K562 (cell line): ENCODE measurements around the gene ACTG2. TPM values are rescaled to one million over a fixed set of nuclear protein-coding genes. Genes with fewer than 3 reads are reported as not detected.

ENCODE experiments used
- CREM ChIP-seq: IDR thresholded peaks from 2 replicates; pipeline ENCODE4 v1.6.1; 2014; ENCODE audit warnings: antibody characterized with exemption, low read depth
- DACH1 ChIP-seq: fragments of 450-650 bp; IDR thresholded peaks from 2 replicates; pipeline ENCODE4 v1.6.1; 2018; ENCODE audit not compliant: partially characterized antibody
- FOSL1 ChIP-seq: fragments of 200-800 bp; sonication (Bioruptor generic); conservative IDR thresholded peaks from 2 replicates; pipeline ENCODE4 v1.6.1; 2016; ENCODE audit warnings: missing genetic modification characterization, missing compliant biosample characterization
- GTF2B ChIP-seq: IDR thresholded peaks from 2 replicates; pipeline ENCODE4 v1.6.1; 2011; ENCODE audit not compliant: insufficient read length; ENCODE audit errors: extremely low read depth
- HLTF ChIP-seq: fragments of 450-650 bp; IDR thresholded peaks from 2 replicates; pipeline ENCODE4 v1.6.1; 2016
- HMBOX1 ChIP-seq: sonication (generic); IDR thresholded peaks from 2 replicates; pipeline ENCODE4 v1.6.1; 2016
- JUNB ChIP-seq: fragments of 450-650 bp; formaldehyde crosslinking; conservative IDR thresholded peaks from 2 replicates; pipeline ENCODE4 v1.4.0; 2020; ENCODE audit warnings: mild to moderate bottlenecking
- LARP7 ChIP-seq: fragments of 450-650 bp; IDR thresholded peaks from 2 replicates; pipeline ENCODE4 v1.6.1; 2016
- LEF1 ChIP-seq: fragments of 450-650 bp; IDR thresholded peaks from 2 replicates; pipeline ENCODE4 v1.6.1; 2016; ENCODE audit warnings: mild to moderate bottlenecking
- MTA1 ChIP-seq: fragments of 450-650 bp; IDR thresholded peaks from 2 replicates; pipeline ENCODE4 v1.6.1; 2017; ENCODE audit warnings: borderline replicate concordance
- PKNOX1 ChIP-seq: fragments of 450-650 bp; IDR thresholded peaks from 2 replicates; pipeline ENCODE4 v1.6.1; 2016
- RREB1 ChIP-seq: fragments of 250-450 bp; sonication (Bioruptor Pico); IDR thresholded peaks from 2 replicates; pipeline ENCODE4 v1.4.0; 2020
- SLC30A9 ChIP-seq: fragments of 250-450 bp; sonication (Bioruptor Pico); IDR thresholded peaks from 2 replicates; pipeline ENCODE4 v1.8.0; 2022; ENCODE audit warnings: mild to moderate bottlenecking, moderate library complexity
- SP1 ChIP-seq: sonication (generic); formaldehyde crosslinking; IDR thresholded peaks from 2 replicates; pipeline ENCODE4 v1.8.1; 2022; ENCODE audit warnings: mild to moderate bottlenecking, missing genetic modification reagents
- ZNF347 ChIP-seq: fragments of 450-650 bp; formaldehyde crosslinking; IDR thresholded peaks from 2 replicates; pipeline ENCODE4 v1.4.0; 2020; ENCODE audit warnings: low read depth, mild to moderate bottlenecking, moderate library complexity
- ZNF511 ChIP-seq: sonication (generic); formaldehyde crosslinking; IDR thresholded peaks from 2 replicates; pipeline ENCODE4 v1.8.0; 2022; ENCODE audit warnings: mild to moderate bottlenecking, missing genetic modification reagents
- polyA plus RNA-seq, 8 experiments: library from polyadenylated mRNA; depleted of rRNA in 4 of 8; stranded (reverse) in 5 of 8; unstranded in 3 of 8; fragments of >200 nt; fragmentation: Nextera tagmentation in 2 of 8; fragmentation: Illumina TruSeq in 1 of 8; extraction: Ambion mirVana in 2 of 8; extraction: Trizol in 1 of 8; gene quantifications; 2 replicates each; pipeline versions ENCODE4 v1.2.1 to v1.2.3, GENCODE V29; 2011 to 2014; ENCODE audit warnings: inconsistent platforms in 1 of 8, missing spikeins in 1 of 8
- total RNA-seq, 7 experiments: library from RNA; depleted of rRNA in 6 of 7; stranded (reverse); fragments of >200 nt in 6 of 7; fragmentation: Illumina TruSeq in 2 of 7; extraction: Trizol in 2 of 7; gene quantifications; 2 replicates each; pipeline versions ENCODE4 v1.2.1 to v1.2.3, GENCODE V29; 2011 to 2021; ENCODE audit warnings: low replicate concordance in 1 of 7

ACTG2 gene
- total and polyA plus RNA-seq, 9 of the 15 experiments (the other 6 are each of a cell fraction or from before 2014, with no cell fraction given) = 0.06 to 0.60 TPM; not detected in 7

- TF ChIP-seq SP1 (CRISPR knock-in tag) (peak; percentile 92), GTF2B (no peak), CREM (no peak), PKNOX1 (peak; percentile 50; the same call in 1 of the 2 replicates), ZNF511 (no peak), LARP7 (no peak), DACH1 (peak; percentile 82), SLC30A9 (no peak), JUNB (CRISPR knock-in tag) (no peak), ZNF347 (CRISPR knock-in tag) (no peak), HMBOX1 (peak; percentile 92), LEF1 (0 out of 2 replicates have a peak, but pooled peaks have one; percentile 12), HLTF (no peak), MTA1 (0 out of 2 replicates have a peak, but pooled peaks have one; percentile 47), FOSL1 (tag) (no peak), RREB1 (CRISPR knock-in tag) (no peak)
These were observed 28.1 kb downstream of the ACTG2 start (continued) for GRCh38 chr2:73920577-73921545.
